ENCODE measurements around the gene IL1RAPL1. TPM values are rescaled to one million over a fixed set of nuclear protein-coding genes. Genes with fewer than 3 reads are reported as not detected.

The IL1RAPL1 gene
- total RNA-seq, 1 donor from 2014 or later, result not detected

GRCh38 chrX:29518100-29518499 is 930.9 kb downstream of the IL1RAPL1 start:
- TF ChIP-seq CTCF (conservative IDR thresholded peaks at IDR 0.05; ENCODE audit: low read depth, low read length), result no peak
- DNase-seq (ENCODE audit: low read depth), result no peak
- H3K4me3 ChIP-seq (ENCODE audit: low read depth, low read length), result no peak overlapping the region

GRCh38 chrX:29528281-29528680 is 941.0 kb downstream of the IL1RAPL1 start:
- no peak for DNase-seq (ENCODE audit: low read depth)
- H3K4me3 ChIP-seq (ENCODE audit: low read depth, low read length), result no peak overlapping the region
- TF ChIP-seq CTCF (conservative IDR thresholded peaks at IDR 0.05; ENCODE audit: low read depth, low read length), result no peak

GRCh38 chrX:29530501-29530900 is 943.3 kb downstream of the IL1RAPL1 start:
- no peak overlapping the region for H3K4me3 ChIP-seq (ENCODE audit: low read depth, low read length)
- no peak for DNase-seq (ENCODE audit: low read depth)
- TF ChIP-seq CTCF (conservative IDR thresholded peaks at IDR 0.05; ENCODE audit: low read depth, low read length), result no peak

GRCh38 chrX:29531336-29531735 is 944.1 kb downstream of the IL1RAPL1 start:
- H3K4me3 ChIP-seq (ENCODE audit: low read depth, low read length), result no peak overlapping the region
- no peak for TF ChIP-seq CTCF (conservative IDR thresholded peaks at IDR 0.05; ENCODE audit: low read depth, low read length)
- DNase-seq (ENCODE audit: low read depth), result no peak

GRCh38 chrX:29535212-29536162 is 948.2 kb downstream of the IL1RAPL1 start:
- no peak for DNase-seq (ENCODE audit: low read depth)

GRCh38 chrX:29541038-29541437 is 953.8 kb downstream of the IL1RAPL1 start:
- no peak for TF ChIP-seq CTCF (conservative IDR thresholded peaks at IDR 0.05; ENCODE audit: low read depth, low read length)
- no peak overlapping the region for H3K4me3 ChIP-seq (ENCODE audit: low read depth, low read length)
- no peak for DNase-seq (ENCODE audit: low read depth)

More at GRCh38 chrX:29535212-29536162, 948.2 kb downstream of the IL1RAPL1 start:
- TF ChIP-seq CTCF (conservative IDR thresholded peaks at IDR 0.05; ENCODE audit: low read depth, low read length), result no peak
- no peak overlapping the region for H3K4me3 ChIP-seq (ENCODE audit: low read depth, low read length)

Measured in epithelial cell of proximal tubule (primary cell).